HT-29 (cell line): ENCODE data around the gene KCNMB3. TPM values are rescaled to one million over a fixed set of nuclear protein-coding genes. Genes with fewer than 3 reads are reported as not detected.
"Not testable (repeated sequence)": the region's sequence is repeated elsewhere in the genome, so short reads cannot be mapped to it uniquely, and the experiment has no call there.

ENCODE experiments used
- DNase-seq: peaks from one replicate; pipeline ENCODE4 v3.0.0-alpha.2; 2015; ENCODE audit warnings: low spot score
- total RNA-seq: library from RNA; depleted of rRNA; stranded (reverse); fragments of >200 nt; shearing (Covaris generic); gene quantifications from 2 replicates; pipeline ENCODE4 v1.2.3, GENCODE V29; 2014; rRNA removed

Gene KCNMB3, protein sequence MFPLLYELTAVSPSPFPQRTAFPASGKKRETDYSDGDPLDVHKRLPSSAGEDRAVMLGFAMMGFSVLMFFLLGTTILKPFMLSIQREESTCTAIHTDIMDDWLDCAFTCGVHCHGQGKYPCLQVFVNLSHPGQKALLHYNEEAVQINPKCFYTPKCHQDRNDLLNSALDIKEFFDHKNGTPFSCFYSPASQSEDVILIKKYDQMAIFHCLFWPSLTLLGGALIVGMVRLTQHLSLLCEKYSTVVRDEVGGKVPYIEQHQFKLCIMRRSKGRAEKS
- 1.7 and 1.9 TPM in 2 replicates for total RNA-seq

DNA sequence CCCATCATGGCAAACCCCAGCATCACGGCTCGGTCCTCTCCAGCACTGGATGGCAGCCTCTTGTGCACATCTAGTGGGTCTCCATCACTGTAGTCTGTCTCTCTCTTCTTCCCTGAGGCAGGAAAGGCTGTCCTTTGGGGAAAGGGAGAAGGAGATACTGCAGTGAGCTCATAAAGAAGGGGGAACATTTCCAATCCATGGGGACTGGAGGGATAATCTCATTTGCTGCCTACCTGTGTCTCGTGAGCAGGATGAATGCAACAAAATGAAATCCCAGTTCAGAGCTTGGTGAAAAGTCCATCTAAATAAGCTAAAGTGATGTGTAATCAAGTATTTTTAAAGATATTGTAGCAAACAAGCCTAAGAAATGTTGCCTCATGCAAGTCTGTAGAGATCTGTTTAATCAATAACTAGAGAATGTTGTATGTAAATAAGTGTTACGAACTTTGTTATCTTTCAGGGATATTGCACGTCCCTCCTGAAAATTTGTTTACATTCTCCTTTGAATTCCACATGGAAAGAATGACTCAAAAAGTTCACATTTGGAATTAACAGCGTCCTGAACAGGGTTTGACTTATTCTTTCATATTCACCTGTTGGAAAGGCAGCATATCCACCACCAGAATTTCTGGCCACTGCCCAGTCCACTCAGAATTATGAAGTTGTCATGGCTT is at the start of gene KCNMB3:
Gene KCNMB3 (minus strand): TSS at position 312 of the 674 bp plus-strand sequence. CDS start 124 bp downstream, at position 188.
- no peak for DNase-seq

DNA sequence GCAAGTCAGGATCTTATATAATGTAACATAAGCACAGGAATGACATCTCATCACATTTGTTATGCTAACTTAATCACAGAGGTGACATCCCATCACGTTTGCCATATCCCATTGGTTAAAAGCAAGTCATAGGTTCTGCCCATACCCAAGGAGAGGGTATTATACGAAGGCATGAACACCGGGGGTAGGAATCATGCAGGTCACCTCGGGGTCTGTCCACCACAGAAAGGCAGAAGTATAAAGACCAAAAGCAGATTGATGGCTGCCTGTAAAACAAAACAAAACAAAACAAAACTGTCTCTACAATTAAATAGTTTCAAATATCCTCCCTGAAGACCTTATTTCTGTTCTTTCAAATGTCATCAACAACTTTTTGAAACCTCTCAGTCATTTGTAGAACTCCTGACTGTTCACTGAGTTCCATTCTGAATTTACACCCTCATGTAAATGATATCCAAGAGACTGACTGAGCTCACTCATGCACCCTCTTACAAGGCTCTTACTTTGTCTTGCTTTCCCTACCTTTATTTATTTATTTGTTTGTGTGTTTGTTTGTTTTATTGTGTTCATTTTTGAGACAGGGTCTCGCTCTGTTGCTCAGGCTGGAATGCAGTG is 49.2 kb upstream of the KCNMB3 start:
- no peak for DNase-seq

DNA sequence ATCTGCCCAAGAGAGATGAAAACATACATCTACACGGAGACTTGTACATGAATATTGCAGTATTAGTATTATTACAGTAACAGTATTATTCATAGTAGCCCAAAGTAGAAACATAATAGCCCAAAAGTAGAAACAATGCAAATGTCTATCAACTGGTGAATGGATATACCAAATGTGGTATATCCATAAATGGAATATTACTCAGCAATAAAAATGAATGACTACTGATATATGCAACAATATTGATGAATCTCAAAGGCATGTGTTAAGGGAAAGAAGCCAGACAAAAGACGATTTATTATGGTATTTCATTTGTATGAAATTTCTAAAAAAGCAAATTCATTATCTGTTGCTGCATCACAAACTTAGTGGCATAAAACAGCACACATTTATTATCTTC is 48.4 kb upstream of the KCNMB3 start:
- no peak for DNase-seq

DNA sequence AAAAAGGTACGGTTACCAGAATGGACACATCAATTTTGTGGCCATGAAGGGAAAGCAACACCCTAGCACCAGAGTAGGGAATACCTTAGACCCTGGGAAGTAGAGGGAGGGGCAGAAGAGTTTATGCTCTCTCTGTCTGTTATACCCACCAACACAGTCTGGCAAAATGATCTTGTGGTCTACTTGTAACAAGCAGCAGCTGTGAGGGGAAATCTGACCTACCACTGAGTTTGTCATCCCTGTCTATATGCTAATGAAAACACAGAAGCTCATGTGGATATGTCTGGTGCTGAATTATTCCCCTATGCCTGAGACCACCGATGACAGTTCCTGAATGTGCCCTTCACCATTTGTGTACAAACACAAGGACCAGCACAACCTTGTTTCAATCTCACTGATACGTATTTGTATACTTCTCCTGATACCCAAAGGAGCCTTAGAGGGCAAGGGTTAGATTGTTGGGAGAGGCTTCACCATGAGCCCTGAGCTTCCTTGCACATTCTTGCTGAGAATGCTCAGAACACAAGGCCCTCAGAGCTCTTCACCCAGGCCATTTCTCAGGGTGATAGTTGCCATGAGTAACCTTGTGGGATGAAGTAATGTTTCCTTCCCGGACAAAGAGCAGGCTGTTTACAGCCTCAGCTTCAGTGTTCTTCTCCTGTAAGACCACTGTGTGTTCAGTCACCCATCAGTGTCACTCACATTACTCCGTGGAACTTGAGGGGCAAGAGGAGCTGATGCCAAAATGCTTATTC is 47.2 kb upstream of the KCNMB3 start:
- DNase-seq = no peak

DNA sequence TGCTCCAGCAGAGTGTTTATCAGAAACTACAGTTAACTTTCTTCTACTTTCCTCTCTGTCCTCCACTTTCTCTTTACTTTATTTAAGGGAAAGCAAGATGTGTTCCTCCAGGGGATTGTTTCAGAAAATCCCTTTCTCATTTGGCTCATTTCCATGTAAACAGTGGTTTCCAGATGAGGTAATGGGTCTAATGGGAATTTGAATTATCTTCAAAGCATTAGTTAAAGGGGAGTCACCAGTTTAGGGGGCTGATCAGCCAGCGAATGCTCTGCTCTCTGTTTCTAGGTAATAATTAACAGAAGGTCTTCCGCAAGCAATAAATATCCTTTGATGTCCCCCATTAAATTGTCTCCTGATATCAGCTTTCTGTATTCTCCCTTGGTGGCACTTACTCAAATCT is 41.5 kb upstream of the KCNMB3 start:
- DNase-seq = no peak

DNA sequence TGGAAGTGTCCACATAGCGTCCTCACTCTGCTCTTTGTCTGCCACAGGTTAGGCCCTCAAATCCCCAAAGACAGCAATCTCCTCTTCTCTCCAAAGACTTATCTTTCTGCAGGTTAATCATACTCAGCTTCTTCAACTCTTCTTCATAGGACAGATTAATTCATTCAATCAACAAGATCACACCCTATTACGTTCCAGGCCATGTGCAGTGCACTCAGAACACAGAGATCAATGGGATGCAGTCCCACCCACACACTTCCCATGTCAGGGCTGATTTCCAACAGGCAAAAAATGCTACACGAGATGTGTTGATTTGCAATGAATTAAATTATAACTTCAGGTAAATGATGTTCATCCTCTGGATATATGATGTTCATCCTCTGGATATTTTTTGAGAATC is 38.4 kb upstream of the KCNMB3 start:
- no peak for DNase-seq

DNA sequence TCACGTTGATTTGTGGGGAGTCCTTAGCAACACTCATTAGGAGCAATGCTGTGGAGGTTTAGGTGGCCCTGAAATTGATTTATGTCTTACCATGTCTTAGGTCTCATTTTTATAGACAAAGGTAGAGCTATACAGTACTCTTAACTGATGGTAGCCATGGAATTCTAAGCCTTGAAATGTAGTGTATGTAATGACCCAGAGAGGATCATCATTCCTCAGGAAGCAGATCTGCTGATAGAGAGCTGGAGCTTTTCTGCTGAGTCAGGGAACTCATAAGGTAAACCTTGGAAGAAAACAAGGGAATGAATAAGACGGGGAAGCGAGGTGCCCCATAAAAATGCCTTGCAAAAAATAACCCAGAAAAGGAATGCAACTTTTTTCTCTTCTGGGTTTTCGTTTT is 37.9 kb upstream of the KCNMB3 start:
- DNase-seq = no peak

DNA sequence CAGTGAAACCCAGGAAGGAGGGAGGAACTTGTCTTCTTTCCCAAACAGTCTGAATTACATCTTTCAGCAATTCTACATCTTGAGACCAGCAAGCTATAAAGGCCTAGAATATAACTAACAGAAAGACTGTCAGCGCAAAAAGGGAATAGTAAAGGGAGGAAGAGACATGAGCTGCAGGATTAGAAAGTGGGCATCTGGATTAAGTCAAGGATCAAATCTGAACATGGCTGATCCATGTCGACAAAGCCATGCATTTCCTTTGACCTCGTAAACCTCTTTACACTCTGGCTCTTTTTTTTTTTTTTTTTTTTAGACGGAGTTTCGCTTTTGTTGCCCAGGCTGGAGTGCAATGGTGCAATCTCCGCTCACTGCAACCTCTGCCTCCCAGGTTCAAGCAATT is 35.4 kb upstream of the KCNMB3 start:
- DNase-seq = no peak

DNA sequence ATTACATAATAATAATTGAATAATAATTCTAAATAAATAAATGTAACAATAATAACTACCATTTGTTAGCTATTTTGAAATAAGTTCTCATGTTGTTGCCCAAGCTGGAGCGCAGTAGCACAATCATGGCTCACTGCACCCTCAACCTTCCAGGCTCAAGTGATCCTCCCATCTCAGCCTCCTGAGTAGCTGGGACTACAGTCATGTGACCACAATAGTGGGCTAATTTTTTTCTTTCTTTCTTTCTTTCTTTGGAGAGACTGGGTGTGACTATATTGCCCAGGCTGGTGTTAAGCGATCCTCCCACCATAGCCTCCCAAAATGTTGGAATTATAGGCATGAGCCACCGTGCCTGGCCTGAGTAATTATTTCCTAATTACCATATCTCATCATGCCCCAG is 30.9 kb upstream of the KCNMB3 start:
- no peak for DNase-seq

DNA sequence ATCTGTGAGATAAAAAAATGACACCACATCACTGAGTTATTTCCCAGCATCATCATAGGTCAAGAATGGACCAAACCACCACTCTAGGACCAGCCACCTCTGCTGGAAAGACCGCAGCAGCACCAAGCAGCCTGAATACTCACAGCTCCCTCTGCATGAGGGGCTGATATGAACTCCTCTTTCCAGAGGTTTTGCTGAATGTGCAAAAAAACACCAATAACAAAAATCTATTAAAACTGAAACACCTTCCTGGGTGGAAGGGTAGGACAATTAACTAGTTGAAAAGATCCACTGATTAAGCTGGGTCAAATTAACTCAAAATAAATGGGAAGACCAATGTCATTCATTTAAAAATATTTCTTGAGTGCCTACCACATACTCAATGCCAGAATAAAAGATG is 28.9 kb upstream of the KCNMB3 start:
- no peak for DNase-seq

DNA sequence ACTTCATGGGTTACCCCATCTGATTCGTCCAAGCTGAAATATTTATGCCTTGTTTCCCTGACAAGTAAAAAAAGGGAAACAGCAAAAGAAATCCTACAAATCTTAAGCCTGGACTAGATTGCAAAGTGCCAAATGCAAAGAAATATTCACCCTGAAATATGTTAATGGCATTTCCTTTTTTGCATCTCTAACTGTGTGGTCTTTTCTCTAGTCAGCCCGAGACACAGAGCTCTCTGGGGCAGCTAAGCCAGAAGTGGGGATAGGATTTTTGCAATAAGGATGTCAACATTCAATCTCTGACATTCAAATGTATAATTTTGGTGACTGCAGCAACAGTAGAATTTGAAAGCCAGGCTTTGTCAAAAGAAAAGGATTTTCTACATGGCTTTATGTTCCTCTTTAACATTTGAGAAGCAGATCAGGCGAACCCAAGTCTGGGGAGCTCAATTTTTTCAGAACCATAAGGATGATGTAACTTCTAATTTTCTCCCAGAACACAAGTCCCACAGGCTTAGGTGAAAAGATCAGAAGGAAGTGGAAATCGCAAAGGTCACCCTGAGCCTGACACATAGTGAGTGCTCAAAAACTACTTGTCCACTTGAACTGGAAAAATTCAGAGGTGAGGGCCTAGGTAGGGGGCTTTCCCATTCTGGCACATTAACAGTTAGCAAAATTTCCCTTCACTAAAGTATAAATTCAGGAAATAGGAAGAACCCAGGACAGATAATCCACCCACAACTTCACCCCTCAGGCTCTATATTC is 28.2 kb upstream of the KCNMB3 start:
- DNase-seq = no peak

DNA sequence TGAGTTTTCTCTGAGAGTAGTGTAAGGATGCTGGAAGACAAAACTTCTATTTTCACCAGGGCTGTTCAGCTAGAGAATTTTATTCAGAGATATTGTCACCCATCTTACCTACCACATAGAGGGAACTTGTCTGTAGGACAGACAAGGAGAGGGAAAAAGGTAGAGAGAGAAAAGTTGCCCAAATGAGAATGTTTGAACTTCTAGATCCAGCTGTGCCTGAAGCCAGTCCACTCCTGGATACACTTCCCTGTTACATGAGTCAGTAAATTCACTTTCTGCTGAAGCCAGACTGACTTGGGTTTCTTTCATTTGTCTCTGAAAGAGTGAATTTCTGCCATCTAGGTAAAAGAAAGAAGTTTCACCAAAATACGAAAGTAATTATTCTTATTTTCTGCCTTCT is 27.2 kb upstream of the KCNMB3 start:
- no peak for DNase-seq

DNA sequence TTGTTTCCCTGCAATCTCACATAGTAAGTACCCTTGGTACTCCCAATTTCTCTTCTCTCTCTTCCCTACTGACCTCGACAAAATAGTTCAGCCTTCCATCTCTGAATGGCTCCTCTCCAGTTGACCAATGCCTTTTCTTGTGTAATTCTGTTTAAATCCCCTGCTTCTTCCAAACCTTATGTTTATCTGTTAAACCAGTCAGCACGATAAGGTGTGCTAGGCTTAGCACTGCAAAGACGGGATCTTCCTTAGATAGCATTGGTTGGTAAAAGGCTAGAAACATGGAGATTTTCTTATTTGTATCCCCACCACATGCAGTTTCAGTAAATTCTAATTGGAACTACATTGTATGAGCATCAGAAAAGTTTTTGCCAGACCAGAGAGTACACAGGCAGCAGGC is 25.8 kb upstream of the KCNMB3 start:
- DNase-seq = no peak

DNA sequence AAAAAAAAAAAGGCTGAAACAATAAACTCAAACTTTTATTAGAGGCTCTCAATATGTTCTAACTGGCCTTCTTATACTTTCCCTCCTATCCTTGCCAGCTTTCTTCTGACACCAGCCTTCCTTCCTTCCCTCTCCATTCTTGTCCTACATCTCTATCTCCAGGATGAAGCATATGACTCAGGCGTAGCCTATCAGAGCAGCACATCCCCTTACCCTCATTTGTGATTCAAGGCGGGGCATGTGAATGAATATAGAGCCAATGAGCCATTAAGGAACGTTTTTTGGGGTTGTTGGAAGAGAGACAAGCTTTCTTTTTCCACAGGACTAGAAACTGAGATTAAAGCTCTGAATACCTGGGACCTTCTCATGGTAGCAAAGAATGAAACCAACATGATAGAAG is 25.1 kb upstream of the KCNMB3 start:
- no peak for DNase-seq

DNA sequence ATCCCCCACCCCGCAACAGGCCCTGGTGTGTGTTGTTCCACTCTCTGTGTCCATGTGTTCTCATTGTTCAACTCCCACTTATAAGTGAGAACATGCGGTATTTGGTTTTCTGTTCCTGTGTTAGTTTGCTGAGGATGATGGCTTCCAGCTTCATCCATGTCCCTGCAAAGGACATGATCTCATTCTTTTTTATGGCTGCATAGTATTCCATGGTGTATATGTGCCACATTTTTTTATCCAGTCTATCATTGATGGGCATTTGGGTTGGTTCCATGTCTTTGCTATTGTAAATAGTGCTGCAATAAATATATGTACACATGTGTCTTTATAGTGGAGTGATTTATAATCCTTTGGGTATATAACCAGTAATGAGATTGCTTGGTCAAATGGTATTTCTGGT is 23.5 kb upstream of the KCNMB3 start:
- not testable (repeated sequence) for DNase-seq

DNA sequence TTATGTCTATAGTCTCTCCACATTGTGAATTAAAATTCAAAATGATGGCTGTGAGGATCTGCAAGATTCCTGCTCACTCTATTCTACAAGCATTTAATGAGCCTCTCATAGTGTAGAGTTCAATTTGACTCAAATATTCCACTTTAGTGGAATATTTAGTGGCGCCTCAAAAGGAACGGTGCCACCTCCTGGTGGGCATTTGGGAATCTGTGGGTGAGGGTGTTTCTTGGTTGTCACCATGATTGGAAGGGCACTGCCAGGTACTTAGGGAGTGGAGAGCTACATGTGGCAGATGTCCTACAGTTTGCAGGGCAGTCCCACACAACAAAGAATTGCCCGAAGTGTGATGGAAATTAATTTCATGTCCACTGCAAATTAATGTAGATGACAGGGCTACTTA is 21.5 kb upstream of the KCNMB3 start:
- DNase-seq = peak; percentile 31

DNA sequence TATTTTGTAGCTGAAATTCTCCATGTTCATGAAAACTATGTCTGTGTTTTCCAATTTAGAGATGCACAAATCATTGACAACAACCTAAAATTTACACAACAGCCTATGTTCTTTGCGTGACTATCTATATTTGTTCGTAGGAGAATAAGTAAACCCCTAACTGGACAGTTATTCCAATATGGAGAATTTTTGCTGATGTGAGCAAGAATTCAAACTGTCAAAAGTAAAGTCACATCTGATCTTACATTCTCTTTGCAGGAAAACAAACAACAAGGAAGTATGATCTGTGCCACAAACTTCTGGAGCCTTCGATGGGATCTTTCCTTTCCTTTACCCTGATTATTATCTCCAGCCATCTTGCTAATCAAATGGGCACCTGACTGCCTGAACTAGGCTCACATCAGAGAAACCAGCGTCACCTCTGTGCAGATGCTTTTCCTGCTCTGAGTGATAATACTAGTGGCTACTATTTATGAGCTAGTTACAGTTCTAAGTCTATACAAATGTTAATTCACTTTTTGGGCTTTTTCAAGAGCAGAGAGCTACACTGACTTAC is 18.3 kb upstream of the KCNMB3 start:
- no peak for DNase-seq

DNA sequence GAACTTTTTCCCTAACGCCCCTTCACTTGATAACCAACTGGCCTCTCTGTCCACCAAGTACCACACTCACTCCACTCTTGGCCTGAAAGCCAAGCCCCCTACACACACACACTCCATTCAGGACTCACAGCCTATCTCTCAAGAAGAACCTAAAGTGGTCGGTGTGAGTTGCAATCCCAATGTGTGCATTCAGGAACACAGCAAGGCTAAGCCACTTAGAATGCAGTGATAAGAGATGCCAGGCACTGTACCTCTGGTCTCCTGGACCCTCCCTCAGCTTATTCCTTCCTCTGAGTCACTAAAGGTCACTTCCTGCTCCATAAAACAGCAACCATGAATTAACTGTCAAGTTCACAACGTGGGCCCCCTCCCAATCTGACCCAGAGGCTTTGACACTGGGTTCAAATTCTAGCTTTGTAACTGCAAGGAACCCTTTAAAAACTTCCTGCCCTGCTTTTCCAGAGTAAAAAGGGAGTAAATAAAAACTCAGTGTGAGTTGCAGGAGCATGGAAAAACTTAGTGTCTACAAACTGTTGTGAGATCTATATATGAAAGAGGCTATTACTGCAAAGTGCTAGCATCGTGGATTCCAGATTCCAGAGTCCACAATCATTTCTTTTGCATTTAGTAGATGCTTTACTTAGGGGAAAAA is 17.6 kb upstream of the KCNMB3 start:
- DNase-seq = no peak

DNA sequence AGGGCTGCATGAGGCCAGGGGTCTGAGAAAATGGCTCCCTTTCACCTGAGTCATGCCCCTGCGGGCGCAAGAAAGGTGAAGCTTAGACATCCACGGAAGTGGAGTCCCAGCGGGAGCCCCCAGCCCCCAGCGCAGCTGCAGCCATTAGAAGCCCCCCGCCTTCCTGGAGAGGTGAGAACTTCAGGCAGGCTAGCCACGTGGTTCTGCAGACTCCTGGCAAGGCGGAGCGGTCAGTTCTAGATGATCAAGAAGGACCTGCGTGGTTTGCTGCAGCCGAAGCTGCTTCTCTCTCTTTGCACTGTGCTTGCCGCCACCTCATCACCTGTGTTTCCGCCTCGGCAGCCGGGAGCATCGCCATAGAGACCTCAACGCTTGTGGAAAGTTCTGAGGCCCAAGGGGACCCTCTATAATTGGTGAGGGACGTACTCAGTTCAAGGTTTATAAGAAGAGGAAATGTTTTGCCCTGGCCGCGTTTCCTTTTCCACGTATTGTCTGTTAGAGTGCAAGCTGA is 15.8 kb upstream of the KCNMB3 start:
- DNase-seq = no peak

DNA sequence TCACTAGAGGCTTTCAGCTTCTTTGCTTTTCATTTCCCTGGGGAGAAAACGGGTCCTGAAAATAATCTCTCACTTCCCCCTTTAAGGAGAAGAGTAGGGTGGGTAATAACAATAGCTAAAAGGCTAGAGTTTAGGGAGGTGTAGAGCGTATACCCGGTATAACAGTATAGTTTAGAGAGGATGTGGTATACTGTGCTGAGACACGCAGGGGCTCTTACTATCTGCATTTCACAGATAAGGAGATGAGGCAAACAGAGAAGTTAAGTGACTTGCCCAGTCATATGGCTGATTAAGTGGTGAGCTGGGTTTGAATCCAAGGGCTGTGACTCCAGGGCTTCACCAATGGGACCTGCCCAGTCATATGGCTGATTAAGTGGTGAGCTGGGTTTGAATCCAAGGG is 15.0 kb upstream of the KCNMB3 start:
- DNase-seq = no peak

DNA sequence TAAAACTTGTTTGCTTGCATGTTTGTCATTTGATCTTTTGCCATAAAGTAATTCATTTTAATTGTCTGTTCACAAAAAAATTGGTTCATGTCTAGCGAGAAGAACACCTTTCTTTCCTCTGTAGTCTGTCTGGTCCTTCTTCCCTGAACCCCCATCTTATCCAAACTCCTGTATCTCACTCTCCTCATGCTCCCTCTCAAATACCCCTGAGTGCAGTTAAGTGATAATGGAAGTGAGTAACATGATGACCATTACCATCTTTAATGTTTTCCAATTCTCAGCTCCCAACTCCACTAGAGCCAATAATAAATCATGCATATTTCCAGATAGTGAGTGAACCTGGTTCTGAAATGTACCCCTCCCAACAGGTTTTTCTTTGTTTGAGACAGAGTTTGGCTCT is 14.2 kb upstream of the KCNMB3 start:
- no peak for DNase-seq
